HG02938 (cell line): ENCODE measurements around the gene WDR72.

Experiments
- ATAC-seq: cut with Tn5 transposase; IDR thresholded peaks from one replicate; pipeline ENCODE4 v1.9.1; 2021; ENCODE audit warnings: mild to moderate bottlenecking, moderate library complexity; ENCODE audit not compliant: unreplicated experiment

Gene WDR72

GRCh38 chr15:53472210-53472609, 287.3 kb downstream of the WDR72 start:
- ATAC-seq = no peak

GRCh38 chr15:53470743-53471142, 288.7 kb downstream of the WDR72 start:
- ATAC-seq = no peak

DNA sequence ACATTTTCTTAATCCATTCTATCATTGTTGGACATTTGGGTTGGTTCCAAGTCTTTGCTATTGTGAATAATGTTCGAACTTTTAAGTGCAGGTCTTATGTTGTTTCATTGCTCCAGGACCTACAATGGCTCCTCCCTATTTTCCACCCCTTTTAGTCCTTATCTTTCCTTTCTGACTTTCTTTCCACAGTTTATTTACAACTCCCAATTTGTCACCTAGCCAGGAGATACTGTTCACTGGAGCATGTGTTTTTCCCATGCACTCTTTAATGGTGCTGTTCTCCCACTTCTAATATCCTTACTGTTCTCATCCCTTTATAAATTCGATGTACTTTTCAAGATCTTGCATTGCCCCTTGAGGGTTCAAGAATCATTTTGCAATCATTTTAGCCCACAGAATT, 290.0 kb downstream of the WDR72 start:
- ATAC-seq = no peak
